Mesenchymal stem cell (in vitro differentiated cells and primary cell): Measurements from ENCODE around the gene C22orf31.

Experiments used
- DNase-seq: peaks from one replicate; pipeline ENCODE4 v3.0.0-alpha.2; 2013
- H2AFZ ChIP-seq: one replicate; pipeline ENCODE4 v1.6.1; 2013; ENCODE audit warnings: low read depth, mild to moderate bottlenecking, control low read depth, inconsistent platforms, low read length, moderate library complexity
- H2AK5ac ChIP-seq: 2 replicates; pipeline ENCODE4 v1.6.1; 2013; ENCODE audit warnings: low read length, moderate library complexity, mild to moderate bottlenecking, inconsistent platforms; ENCODE audit not compliant: severe bottlenecking
- H2BK120ac ChIP-seq: one replicate; pipeline ENCODE4 v1.6.1; 2013; ENCODE audit warnings: low read depth, mild to moderate bottlenecking, inconsistent platforms, low read length, moderate library complexity
- H2BK12ac ChIP-seq, 2 experiments: one replicate each; pipeline ENCODE4 v1.6.1; 2013; ENCODE audit warnings: inconsistent platforms in 2 of 2, low read length in 2 of 2, mild to moderate bottlenecking in 2 of 2, moderate library complexity in 2 of 2, control low read depth in 1 of 2
- H2BK15ac ChIP-seq: one replicate; pipeline ENCODE4 v1.6.1; 2013; ENCODE audit warnings: mild to moderate bottlenecking, low read depth, inconsistent platforms; ENCODE audit not compliant: poor library complexity, severe bottlenecking
- H2BK5ac ChIP-seq: 2 replicates; pipeline ENCODE4 v1.6.1; 2013; ENCODE audit warnings: low read depth, mild to moderate bottlenecking, low read length, control low read depth, inconsistent platforms; ENCODE audit not compliant: poor library complexity, severe bottlenecking
- H3K14ac ChIP-seq, 2 experiments: one replicate each; pipeline ENCODE4 v1.6.1; 2013; ENCODE audit warnings: inconsistent platforms in 2 of 2, low read length in 2 of 2, control low read depth in 1 of 2, mild to moderate bottlenecking in 1 of 2, moderate library complexity in 1 of 2
- H3K18ac ChIP-seq, 2 experiments: one replicate each; pipeline ENCODE4 v1.6.1; 2013; ENCODE audit warnings: inconsistent platforms in 2 of 2, low read length in 2 of 2, control low read depth in 1 of 2, low read depth in 1 of 2, mild to moderate bottlenecking in 1 of 2
- H3K23ac ChIP-seq, 2 experiments: one replicate each; pipeline ENCODE4 v1.6.1; 2013; ENCODE audit warnings: inconsistent platforms in 2 of 2, low read length in 2 of 2, mild to moderate bottlenecking in 2 of 2, moderate library complexity in 2 of 2, control low read depth in 1 of 2
- H3K27ac ChIP-seq: 2 replicates; pipeline ENCODE4 v1.5.1; 2013; ENCODE audit warnings: mild to moderate bottlenecking, moderate library complexity, low read length, control low read depth, inconsistent platforms; ENCODE audit not compliant: poor library complexity, severe bottlenecking
- H3K27me3 ChIP-seq, 2 experiments: 2 replicates each; pipeline versions ENCODE4 v1.6.1 to v1.7.0; 2013; ENCODE audit warnings: low read length in 2 of 2, mild to moderate bottlenecking in 2 of 2, moderate library complexity in 2 of 2, control low read depth in 1 of 2, inconsistent platforms in 1 of 2; ENCODE audit not compliant: control insufficient read depth in 1 of 2, insufficient read depth in 1 of 2
- H3K36me3 ChIP-seq, 2 experiments: 2 replicates each; pipeline versions ENCODE4 v1.6.1 to v1.7.0; 2013; ENCODE audit warnings: low read length in 2 of 2, control low read depth in 1 of 2, inconsistent platforms in 1 of 2, low read depth in 1 of 2, mild to moderate bottlenecking in 1 of 2; ENCODE audit not compliant: insufficient read depth in 2 of 2, control insufficient read depth in 1 of 2
- H3K4ac ChIP-seq, 2 experiments: one replicate each; pipeline ENCODE4 v1.6.1; 2013; ENCODE audit warnings: inconsistent platforms in 2 of 2, low read length in 2 of 2, mild to moderate bottlenecking in 2 of 2, moderate library complexity in 2 of 2, control low read depth in 1 of 2, low read depth in 1 of 2
- H3K4me1 ChIP-seq: 2 replicates; pipeline ENCODE4 v1.6.1; 2013; ENCODE audit warnings: low read depth, low read length, control low read depth; ENCODE audit not compliant: control insufficient read depth, insufficient read depth
- H3K4me2 ChIP-seq: 2 replicates; pipeline ENCODE4 v1.6.1; 2013; ENCODE audit warnings: low read length, mild to moderate bottlenecking, inconsistent platforms; ENCODE audit not compliant: poor library complexity, severe bottlenecking
- H3K4me3 ChIP-seq, 2 experiments: 2 replicates each; pipeline versions ENCODE4 v1.5.1 to v1.7.0; 2013; ENCODE audit warnings: low read length in 2 of 2, mild to moderate bottlenecking in 2 of 2, control low read depth in 1 of 2, low read depth in 1 of 2; ENCODE audit not compliant: insufficient read depth in 1 of 2
- H3K79me1 ChIP-seq: replicated peaks from 2 replicates; pipeline ENCODE4 v1.6.1; 2013; ENCODE audit warnings: mild to moderate bottlenecking, control low read depth, low read length, inconsistent platforms; ENCODE audit not compliant: poor library complexity, severe bottlenecking
- H3K9ac ChIP-seq: 2 replicates; pipeline ENCODE4 v1.7.0; 2013; ENCODE audit warnings: mild to moderate bottlenecking, low read length, moderate library complexity
- H3K9me3 ChIP-seq: 2 replicates; pipeline ENCODE4 v1.7.0; 2013; ENCODE audit warnings: mild to moderate bottlenecking, low read length; ENCODE audit not compliant: control insufficient read depth
- H4K8ac ChIP-seq: one replicate; pipeline ENCODE4 v1.6.1; 2013; ENCODE audit warnings: inconsistent platforms, mild to moderate bottlenecking, low read length, moderate library complexity
- H4K91ac ChIP-seq: one replicate; pipeline ENCODE4 v1.6.1; 2013; ENCODE audit warnings: mild to moderate bottlenecking, low read length, inconsistent platforms
- WGBS: methylation state at CpG from one replicate; pipeline ENCODE4 v1.1.7; 2013; ENCODE audit warnings: mixed read lengths; 5-methylcytosine and 5-hydroxymethylcytosine counted together

C22orf31 gene

DNA sequence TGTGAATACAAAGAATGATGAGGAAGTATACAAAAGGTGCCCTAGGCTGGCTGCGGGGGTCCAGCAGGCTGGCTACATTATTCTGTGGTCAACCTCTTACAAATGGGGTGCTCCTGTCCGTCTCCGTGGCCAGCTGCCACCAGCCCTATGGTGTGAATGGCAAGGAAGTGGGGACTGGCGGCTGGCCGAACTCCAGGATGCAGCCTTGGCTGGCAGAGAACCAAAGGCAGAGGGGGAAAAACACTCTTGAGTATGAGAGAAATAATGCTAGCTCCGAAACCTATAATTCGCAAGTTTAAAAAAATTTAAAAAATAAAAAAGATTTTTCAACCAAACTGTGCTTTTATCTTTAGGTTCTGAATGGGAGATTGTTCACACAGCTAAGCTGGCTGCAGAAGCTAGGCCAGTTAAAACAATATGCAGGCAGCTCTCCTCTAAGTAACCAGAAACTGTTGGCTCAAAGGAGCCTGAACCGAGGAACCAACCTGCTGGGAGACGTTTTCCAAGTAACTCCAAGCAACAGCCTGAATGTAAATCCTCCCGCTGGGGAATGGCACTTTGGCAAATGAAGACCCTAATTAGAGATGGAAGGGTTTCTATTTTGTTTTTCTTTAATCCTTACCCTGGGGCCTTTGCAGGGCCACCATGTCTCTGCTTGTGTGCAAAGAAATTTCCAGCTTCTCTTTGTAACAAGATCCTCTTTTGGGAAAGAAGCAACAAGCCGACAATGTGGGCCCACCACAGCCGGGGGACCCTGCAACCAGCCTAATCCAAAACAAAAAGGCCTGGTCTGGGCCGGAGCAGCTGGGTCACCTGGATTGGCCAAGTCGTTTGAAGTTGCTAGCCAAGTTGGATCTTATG, 50.2 kb downstream of the C22orf31 start:
- H3K4ac ChIP-seq: no peak overlapping the region
- no peak overlapping the region for H2BK120ac ChIP-seq
- H4K91ac ChIP-seq: no peak overlapping the region
- no peak overlapping the region for H3K23ac ChIP-seq
- no peaks in the 10 kb centered on the region for H3K27me3 ChIP-seq
- no peak overlapping the region for H3K18ac ChIP-seq
- no peak for DNase-seq
- H2BK15ac ChIP-seq: no peak overlapping the region
- H3K4me2 ChIP-seq: no peak overlapping the region
- no peak overlapping the region for H3K14ac ChIP-seq
- no peak overlapping the region for H2AFZ ChIP-seq
- H2BK5ac ChIP-seq: no peak overlapping the region
- H3K79me1 ChIP-seq: peaks cover 54% of the 10 kb centered on the region
- H3K9ac ChIP-seq: no peak overlapping the region
- H3K27ac ChIP-seq: no peak overlapping the region
- 85% methylated on average over 11 of the region's 14 CpGs for WGBS
- H4K8ac ChIP-seq: no peak overlapping the region
- H3K4me1 ChIP-seq: peaks cover 6% of the 10 kb centered on the region
- H3K4me3 ChIP-seq: no peak overlapping the region
- no peaks in the 10 kb centered on the region for H3K36me3 ChIP-seq
- H2AK5ac ChIP-seq: peak overlapping the region; percentile 51
- H3K9me3 ChIP-seq: no peaks in the 10 kb centered on the region
- H2BK12ac ChIP-seq: no peak overlapping the region

DNA sequence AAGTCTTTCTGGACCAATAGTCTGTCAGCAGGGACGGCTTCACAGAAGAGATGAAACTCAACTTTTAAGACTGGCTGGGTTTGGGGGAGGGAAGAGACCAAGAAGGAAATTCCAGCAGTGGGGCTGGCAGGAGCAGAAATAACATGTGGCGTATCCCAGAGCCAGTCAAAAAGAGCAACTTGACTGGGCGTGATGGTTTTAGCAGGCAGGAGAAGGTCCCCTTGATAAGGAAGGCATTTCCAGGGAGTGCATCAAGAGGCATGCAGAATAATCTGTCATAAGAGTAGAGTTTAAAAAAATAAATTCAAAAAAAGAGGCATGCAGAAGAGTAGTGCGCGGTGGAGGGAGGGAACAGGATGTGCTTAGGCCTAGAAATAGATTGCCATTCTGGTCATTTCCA, 52.5 kb downstream of the C22orf31 start:
- H3K4me3 ChIP-seq: no peak overlapping the region
- 93% methylated on average over 5 of the region's 5 CpGs for WGBS

More for the DNA sequence above, 52.5 kb downstream of the C22orf31 start:
- Histone ChIP-seq H2AFZ (no peak overlapping the region), H3K27me3 (no peaks in the 10 kb centered on the region), H2AK5ac (peak overlapping the region; percentile 24), H3K9me3 (no peaks in the 10 kb centered on the region), H3K4me1 (peaks cover 17% of the 10 kb centered on the region), H3K27ac (no peak overlapping the region), H3K79me1 (peaks cover 50% of the 10 kb centered on the region), H3K23ac (no peak overlapping the region), H3K4me2 (no peak overlapping the region), H3K14ac (no peak overlapping the region), H2BK120ac (no peak overlapping the region), H3K18ac (no peak overlapping the region), H3K9ac (no peak overlapping the region), H4K8ac (no peak overlapping the region), H2BK5ac (no peak overlapping the region), H3K36me3 (no peaks in the 10 kb centered on the region), H4K91ac (no peak overlapping the region), H2BK12ac (no peak overlapping the region), H3K4ac (no peak overlapping the region), H2BK15ac (no peak overlapping the region)
- no peak for DNase-seq
